Astrocyte of the cerebellum (primary cell): Measurements from ENCODE around the gene OR12D3.
"Not testable (repeated sequence)": the region's sequence is repeated elsewhere in the genome, so short reads cannot be mapped to it uniquely, and the experiment has no call there.

ENCODE experiments used
- DNase-seq: peaks from one replicate; pipeline ENCODE4 v3.0.0-alpha.2; 2011; ENCODE audit warnings: low read depth
- H3K4me3 ChIP-seq: 2 replicates; pipeline ENCODE4 v1.5.1; 2011; ENCODE audit warnings: mild to moderate bottlenecking, low read depth, low read length, moderate library complexity
- in situ Hi-C: cut with HindIII; loops from 2 replicates; pipeline ENCODE4 v1.10.0; 2017; ENCODE audit warnings: low sequenced_read_pairs
- TF ChIP-seq, protein P1 (sequence below): IDR thresholded peaks from 2 replicates; pipeline ENCODE4 v1.5.1; 2012; ENCODE audit warnings: low read length, low read depth, moderate library complexity, mild to moderate bottlenecking; ENCODE audit errors: missing control alignments

Gene OR12D3

DNA sequence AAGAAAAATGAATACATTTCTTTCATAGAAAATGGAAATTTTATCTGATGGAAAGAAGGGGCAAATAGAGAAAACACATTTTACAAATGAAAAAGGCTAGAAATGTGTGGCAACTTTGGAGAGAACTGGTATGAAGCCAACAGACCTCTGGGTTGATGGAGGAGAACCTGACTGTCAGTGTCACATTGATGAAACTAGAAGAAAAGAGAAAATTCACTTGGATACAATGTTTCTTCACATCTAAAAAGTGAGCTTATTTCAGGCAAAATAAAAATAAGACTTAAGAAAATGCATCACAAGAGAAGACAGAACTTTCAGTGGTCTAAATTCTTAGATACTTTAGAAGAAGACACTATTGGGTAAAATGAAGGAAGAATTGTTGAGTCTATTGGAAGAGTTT is 20.2 kb upstream of the OR12D3 start, which contains the start of gene OR12D2:
OR12D2 (plus strand) TSS at position 301 of the 400 bp plus-strand sequence. CDS start 1,069 bp downstream, outside the sequence.
- TF ChIP-seq, protein P1, sequence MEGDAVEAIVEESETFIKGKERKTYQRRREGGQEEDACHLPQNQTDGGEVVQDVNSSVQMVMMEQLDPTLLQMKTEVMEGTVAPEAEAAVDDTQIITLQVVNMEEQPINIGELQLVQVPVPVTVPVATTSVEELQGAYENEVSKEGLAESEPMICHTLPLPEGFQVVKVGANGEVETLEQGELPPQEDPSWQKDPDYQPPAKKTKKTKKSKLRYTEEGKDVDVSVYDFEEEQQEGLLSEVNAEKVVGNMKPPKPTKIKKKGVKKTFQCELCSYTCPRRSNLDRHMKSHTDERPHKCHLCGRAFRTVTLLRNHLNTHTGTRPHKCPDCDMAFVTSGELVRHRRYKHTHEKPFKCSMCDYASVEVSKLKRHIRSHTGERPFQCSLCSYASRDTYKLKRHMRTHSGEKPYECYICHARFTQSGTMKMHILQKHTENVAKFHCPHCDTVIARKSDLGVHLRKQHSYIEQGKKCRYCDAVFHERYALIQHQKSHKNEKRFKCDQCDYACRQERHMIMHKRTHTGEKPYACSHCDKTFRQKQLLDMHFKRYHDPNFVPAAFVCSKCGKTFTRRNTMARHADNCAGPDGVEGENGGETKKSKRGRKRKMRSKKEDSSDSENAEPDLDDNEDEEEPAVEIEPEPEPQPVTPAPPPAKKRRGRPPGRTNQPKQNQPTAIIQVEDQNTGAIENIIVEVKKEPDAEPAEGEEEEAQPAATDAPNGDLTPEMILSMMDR = no peak
- no peak for DNase-seq

DNA sequence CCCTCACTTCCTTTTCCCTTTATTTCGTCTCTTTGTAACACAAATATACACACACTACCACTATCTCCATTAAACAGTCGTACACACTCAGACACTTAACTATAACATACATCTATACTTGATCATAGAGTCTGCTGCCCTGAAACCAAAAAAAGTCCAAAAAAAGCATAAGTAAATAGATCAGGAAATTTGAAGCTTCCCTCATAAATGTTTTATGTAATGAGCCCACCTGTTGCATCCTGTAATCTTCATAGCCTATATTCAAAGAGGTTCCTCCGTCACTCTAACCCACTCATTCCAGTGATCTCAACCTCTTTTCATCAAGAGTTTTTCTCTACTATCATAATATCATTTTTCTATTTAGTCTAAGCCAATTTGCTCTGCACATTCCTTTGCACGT is 13.4 kb upstream of the OR12D3 start:
- in situ Hi-C loops = no loop called here

More for the DNA sequence above, 20.2 kb upstream of the OR12D3 start, which contains the start of gene OR12D2:
- H3K4me3 ChIP-seq = no peak within 1 kb of the TSS
- in situ Hi-C loops = no loop called here

DNA sequence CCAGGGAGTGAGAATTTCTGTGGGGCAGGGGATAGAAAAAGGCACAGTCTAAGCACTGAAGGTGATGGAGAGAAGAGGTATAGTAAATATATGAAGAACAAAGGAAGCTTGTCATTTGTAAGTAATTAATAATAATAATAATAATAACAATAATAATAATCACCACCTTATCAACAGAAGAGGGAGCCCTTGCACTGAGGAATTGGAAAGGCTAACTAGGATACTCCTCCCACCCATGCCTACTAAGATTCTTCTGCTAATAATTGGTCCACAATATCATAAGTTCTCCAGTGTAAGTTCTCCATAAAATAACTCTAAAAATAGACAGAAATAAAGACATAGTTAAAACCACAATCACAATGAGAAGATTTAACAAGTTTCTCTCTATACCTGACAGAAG is 912 bp upstream of the OR12D3 start:
- TF ChIP-seq, protein P1 = no peak
- in situ Hi-C loops = no loop called here
- no peak overlapping the region for H3K4me3 ChIP-seq
- no peak for DNase-seq

More for the DNA sequence above, 13.4 kb upstream of the OR12D3 start:
- no peak overlapping the region for H3K4me3 ChIP-seq
- TF ChIP-seq, protein P1 = no peak
- DNase-seq = no peak

GRCh38 chr6:29368765-29369164 is 6.3 kb downstream of the OR12D3 start, which contains the start of gene OR5V1:
Gene OR5V1 (minus strand): TSS chr6:29368865. CDS start chr6:29356195, 12,670 bp downstream.
- in situ Hi-C loops = no loop called here
- H3K4me3 ChIP-seq = no peak within 1 kb of the TSS
- TF ChIP-seq, protein P1 = no peak
- no peak for DNase-seq

DNA sequence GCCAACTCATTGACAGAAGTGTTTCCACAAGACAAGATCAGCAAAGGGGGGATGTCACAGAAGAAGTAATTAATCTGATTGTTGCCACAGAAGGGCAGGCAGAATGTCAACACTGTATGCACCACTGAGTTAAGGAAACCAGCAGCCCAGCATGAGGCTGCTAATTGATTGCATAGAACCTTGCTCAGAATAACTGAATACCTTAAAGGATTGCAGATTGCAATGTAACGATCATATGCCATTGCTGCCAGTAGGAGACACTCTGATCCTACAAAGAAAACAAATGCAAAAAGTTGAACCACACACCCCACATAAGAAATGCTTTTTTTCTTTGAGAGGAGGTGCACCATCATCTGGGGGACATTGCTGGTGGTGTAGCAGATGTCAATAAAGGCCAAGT is 19.5 kb downstream of the OR12D3 start:
- H3K4me3 ChIP-seq = no peak overlapping the region
- TF ChIP-seq, protein P1 = no peak
- in situ Hi-C loops = no loop called here
- no peak for DNase-seq

DNA sequence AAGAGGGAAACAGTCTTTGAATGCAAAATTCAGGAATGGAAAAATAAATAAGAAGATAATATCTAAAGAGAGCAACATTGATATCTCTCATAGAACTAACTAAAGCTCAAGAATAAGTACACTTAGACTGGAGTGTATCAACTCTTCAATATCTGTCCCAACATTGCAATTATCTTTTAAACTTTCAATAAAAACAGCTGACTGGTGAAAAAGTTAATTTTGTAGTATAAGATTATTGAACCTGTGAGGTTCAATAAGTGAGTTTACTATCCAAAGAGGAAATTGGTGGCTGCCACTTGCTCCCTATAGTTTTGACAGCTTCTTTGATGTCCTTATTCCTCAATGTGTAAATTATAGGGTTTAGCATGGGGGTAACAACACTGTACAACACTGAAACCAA is 20.1 kb downstream of the OR12D3 start:
- TF ChIP-seq, protein P1 = no peak
- in situ Hi-C loops = no loop called here
- H3K4me3 ChIP-seq = no peak overlapping the region
- no peak for DNase-seq

DNA sequence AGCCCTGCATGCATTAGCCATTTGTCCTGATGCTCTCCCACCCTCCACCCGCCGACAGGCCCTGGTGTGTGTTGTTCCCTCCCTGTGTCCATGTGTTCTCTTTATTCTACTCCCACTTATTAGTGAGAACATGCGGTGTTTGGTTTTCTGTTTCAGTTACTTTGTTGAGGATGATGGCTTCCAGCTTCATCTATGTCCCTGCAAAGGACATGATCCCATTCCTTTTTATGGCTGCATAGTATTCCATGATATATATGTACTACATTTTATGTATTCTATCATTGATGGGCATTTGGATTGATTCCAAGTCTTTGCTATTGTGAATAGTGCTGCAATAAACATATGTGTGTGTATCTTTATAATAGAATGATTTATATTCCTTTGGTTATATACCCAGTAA is 25.7 kb downstream of the OR12D3 start:
- in situ Hi-C loops, DNase-seq, H3K4me3 ChIP-seq: not testable (repeated sequence)
